GM21576 (cell line): ENCODE measurements around the gene TCTN3.
"Not testable (repeated sequence)": the region's sequence is repeated elsewhere in the genome, so short reads cannot be mapped to it uniquely, and the experiment has no call there.

Experiments
- ATAC-seq: cut with Tn5 transposase; IDR thresholded peaks from one replicate; pipeline ENCODE4 v1.9.1; 2021; ENCODE audit warnings: mild to moderate bottlenecking, moderate library complexity; ENCODE audit not compliant: unreplicated experiment

TCTN3 gene, protein sequence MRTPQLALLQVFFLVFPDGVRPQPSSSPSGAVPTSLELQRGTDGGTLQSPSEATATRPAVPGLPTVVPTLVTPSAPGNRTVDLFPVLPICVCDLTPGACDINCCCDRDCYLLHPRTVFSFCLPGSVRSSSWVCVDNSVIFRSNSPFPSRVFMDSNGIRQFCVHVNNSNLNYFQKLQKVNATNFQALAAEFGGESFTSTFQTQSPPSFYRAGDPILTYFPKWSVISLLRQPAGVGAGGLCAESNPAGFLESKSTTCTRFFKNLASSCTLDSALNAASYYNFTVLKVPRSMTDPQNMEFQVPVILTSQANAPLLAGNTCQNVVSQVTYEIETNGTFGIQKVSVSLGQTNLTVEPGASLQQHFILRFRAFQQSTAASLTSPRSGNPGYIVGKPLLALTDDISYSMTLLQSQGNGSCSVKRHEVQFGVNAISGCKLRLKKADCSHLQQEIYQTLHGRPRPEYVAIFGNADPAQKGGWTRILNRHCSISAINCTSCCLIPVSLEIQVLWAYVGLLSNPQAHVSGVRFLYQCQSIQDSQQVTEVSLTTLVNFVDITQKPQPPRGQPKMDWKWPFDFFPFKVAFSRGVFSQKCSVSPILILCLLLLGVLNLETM

DNA sequence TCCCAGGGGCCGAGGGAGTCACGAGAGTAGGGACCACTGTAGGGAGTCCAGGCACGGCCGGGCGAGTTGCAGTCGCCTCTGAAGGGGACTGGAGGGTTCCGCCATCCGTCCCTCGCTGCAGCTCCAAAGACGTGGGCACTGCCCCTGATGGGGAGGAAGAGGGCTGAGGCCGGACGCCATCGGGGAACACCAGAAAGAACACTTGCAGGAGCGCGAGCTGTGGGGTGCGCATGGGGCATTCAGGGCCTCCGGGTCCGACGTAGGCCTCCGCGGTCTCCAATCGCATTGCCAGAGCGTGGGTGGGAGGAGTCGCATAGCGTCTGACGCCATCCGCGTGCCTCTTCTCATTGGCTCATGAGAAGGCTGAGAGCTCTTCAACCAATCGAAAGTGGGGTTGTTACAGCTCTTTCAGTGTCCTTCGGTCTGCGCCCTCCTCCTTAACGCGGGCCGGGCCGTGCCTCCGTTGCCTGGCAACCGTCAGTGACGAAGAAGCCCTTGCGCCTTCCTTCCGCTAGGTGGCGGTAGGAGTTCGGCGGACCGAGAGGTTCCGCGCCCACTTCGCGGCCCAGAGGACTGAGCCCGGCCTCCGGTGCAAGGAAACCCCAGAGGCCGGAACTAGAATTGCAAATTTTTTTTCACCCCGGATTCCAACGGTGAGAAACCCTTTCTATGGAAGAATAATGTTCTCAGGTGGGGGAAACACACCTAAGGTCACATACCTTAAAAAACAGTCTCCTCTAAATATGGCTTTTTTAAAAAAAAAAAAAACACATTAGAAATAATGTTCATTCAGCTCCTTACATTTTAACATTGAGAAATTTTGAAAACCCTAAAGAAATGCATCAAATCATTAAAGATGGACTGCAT lies at the start of gene TCTN3:
Gene TCTN3 (minus strand): TSS at position 260 of the 867 bp plus-strand sequence. CDS start 28 bp downstream, at position 232.
- ATAC-seq, result peak; percentile 98

DNA sequence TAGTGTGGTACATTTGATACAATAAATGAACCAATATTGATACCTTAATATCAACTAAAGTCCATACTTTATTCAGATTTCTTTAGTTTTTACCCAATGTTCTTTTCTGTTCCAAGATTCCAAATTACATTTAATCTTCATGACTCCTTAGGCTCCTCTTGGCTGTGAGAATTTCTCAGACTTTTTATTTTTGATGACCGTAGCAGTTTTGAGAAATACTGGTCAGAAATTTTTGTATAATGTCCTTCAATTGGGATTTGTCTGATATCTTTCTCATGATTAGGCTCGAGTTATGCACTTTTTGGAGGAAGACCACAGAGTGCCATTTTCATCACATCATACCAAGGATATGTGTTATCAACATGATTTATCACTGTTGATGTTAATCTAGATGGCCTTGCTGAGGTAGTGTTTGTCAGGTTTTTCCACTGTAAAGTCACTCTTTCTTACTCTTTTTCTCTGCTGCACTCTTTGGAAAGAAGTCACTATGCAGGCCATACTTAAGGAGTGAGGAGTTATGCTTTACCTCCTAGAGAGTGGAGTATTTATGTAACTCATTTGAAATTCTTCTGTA lies 49.3 kb upstream of the TCTN3 start:
- ATAC-seq, result no peak

DNA sequence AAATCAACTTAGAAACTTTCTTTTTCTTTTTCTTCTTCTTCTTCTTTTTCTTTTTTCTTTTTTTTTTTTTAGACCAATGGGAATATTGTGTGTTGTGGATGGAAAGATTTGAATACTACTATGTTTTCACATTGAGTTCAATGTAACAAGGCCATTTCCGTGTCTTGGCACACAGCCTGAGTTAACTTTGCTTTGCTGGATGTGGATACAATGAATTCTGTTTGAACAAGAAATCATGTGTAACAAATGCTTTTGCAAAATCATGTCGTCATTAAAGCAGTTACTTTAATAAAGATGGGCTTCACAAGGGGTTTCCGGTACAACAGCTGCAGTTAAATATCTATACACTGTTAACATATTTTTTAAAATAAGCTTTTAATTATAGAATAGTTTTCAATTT lies 48.8 kb upstream of the TCTN3 start:
- ATAC-seq, result no peak

DNA sequence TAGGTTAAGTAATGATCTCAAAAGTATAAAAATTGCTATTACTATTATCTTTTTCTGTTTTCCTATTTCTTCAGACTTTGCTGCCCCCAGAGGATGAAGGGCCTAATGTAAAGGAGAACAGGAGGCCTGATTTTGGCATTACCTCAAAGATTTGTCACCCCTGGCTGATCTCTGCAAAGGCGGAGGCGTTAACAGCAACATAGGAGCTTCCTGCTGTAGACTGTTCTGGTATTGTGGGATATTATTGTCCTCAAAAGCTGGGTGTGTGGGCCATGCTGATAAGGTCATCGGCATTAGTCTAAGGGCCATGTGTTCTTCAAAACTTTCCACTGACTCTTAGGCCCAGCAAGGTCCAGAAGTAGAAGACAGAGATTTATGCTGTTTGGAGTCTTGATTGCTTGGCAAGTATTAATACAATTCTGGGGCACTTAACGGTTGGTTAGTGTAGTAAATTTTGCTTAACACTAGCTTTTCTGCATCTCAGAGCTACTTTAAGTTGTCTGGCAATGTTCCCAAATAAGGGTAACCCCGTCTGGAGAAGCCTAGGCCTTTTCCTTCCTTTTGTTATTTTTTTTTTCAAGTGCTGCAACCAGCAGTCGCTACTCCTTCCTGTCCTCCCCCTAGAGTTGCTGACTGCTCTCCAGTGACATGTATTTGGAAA lies 48.2 kb upstream of the TCTN3 start:
- peak; percentile 70 for ATAC-seq

DNA sequence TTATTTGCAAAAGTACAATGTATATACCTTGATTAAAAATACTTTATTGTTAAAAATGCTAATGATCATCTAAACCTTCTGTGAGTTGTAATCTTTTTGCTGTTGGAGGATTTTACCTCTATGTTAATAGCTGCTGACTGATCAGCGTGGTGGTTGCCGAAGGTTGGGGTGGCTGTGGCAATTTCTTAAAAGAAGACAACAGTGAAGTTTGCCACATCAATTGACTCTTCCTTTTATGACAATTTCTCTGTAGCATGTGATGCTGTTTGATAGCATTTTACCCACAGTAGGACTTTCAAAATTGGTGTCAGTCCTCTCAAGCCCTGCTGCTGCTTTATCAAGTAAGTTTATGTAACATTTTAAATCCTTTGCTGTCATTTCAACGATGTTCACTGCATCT lies 45.3 kb upstream of the TCTN3 start:
- ATAC-seq, result no peak

DNA sequence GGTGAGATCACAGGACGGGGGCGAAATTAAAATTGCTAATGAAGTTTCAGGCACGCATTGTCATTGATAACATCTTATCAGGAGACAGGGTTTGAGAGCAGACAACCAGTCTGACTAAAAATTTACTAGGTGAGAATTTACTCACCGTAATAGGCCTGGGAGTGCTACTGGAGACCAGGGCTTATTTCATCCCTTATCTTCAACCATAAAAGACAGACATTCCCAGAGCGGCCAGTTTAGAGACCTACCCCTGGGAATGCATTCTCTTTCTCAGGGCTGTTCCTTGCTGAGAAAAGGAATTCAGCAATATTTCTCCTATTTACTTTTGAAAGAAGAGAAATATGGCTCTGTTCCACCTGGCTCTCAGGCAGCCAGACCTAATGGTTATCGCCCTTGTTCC lies 39.2 kb upstream of the TCTN3 start:
- not testable (repeated sequence) for ATAC-seq

DNA sequence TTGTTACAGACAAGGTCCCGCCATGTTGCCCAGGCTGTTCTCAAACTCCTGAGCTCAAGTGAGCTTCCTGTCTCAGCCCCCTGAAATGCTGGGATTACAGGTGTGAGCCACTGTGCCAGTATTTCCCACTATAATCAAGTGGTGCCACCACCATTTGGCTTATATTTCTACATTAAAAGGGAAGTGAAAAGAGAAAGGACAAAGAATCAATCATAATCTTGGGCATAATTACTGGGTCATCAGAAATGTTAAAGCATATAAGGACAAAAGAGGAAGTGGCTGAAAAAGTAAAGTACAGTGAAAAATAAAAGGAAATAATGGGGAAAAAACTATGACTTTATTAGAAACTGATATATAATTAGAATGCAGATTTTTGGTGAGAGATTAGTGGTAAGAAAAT lies 36.5 kb upstream of the TCTN3 start:
- no peak for ATAC-seq

DNA sequence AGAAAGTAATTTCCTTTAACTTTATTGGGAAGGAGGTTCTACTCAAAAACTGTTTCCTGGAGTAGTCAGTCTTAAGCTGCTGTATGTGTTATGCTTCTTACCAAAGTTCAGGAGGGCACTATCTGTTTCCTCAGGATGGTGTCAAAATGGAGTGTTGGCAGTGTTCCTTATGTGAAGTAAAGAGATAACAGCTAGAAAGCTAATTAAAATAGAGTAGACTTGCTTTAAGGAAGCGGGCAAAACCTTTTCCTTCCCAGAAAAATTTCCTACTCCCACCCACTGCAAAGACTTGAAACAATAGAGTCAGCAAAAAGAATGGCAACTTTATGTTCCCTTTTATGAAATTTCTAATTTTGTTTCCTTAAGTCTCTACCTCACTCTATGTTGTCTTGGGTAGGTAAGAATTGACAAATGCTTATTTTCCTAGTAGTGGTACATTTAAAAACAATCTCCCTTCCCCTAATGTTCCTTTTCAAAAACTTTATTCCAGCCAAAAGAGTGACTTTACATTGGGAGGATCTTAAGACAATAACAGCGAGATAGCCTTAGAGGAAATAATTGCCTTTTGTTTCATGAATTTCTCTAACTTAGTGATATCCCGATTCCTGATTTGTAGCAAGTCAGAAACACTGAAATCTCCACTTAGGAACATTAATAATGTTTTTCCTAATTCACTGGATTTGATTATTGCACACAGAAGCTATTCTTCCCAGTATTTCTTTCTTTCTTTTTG lies 35.8 kb upstream of the TCTN3 start:
- no peak for ATAC-seq

DNA sequence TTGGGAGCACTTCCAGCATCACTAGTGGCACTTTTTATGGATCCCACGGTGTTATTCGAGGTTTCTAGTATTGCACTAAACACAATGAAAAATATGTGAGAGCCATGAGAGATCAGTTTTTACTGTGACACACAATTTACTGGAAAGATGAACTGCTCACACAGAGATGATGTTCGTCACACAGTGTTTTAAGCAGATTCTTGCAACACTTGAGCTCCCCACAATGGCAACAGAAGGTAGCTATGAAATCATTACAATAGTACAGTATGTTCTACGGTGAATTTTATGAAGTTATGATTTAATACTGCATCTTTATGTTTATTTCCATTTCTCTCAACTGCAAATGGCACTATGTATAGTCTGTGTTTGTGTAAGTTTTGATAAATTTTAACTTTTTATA lies 34.8 kb upstream of the TCTN3 start:
- no peak for ATAC-seq

DNA sequence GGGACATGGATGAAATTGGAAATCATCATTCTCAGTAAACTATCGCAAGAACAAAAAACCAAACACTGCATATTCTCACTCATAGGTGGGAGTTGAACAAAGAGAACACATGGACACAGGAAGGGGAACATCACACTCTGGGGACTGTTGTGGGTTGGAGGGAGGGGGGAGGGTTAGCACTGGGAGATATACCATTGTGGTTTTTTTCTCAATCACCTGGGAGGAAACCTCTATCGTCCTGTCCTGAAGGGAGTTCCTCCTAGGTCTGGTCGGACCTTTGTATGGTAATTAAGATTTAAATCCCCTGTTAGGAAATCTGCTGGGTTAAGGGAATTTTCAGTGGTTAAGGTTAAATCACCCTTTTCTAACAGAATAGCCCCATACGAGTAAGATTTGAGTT lies 28.8 kb upstream of the TCTN3 start:
- not testable (repeated sequence) for ATAC-seq

DNA sequence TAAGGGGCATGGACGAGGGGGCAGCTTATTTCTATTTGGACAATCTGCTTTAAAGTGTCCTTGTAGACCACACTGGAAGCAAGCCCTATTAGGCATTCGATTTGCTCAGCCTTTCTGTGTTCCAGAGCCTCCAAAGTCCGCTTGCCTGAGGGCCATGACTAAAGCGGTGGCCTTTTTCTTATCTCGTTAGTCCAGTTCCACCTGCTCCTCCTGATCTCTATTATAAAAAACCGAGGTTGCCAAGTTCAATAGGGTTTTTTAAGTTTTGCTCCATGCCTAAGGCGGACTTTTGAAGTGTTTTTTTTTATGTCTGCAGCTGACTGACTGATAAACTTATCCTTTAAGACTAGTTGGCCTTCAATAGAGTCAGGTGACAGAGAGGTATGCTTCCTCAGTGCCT lies 27.0 kb upstream of the TCTN3 start:
- ATAC-seq, result not testable (repeated sequence)

DNA sequence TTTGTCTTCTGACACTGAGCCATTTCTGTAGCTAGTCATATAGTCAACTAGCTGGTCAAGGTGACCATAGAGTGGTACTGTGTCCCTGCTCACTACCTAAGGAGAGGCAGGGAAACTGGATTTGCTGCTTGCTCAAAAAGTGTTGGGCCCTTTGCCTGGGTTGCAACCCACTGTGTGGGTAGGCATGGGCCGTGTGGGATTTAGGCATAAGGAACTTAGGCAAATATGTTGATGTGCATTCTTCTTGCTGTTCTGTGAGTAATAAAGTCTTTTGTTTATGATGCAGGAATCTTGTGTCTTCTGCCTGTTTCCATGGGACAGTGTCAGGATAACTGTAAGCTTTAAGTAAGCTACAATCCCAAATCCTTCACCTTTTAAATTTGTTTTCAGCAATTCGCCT lies 23.1 kb upstream of the TCTN3 start:
- no peak for ATAC-seq

DNA sequence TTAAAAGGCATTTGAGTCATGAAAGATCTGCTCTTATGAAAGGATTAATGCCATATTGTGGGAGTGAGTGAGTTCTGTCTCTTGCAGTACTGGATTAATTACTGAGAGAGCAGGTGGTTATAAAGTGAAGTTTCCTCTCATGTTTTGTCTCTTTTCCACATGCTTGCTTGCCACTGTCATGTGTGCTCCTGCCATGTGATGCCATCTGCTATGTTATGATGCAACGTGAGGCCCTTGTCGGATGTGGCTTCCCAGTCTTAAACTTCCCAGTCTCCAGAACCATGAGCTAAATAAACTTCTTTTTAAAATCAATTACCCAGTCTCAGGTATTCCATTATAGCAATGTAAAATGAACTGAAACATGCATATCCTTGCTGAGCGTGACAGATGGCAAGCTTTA lies 22.7 kb upstream of the TCTN3 start:
- ATAC-seq, result no peak

DNA sequence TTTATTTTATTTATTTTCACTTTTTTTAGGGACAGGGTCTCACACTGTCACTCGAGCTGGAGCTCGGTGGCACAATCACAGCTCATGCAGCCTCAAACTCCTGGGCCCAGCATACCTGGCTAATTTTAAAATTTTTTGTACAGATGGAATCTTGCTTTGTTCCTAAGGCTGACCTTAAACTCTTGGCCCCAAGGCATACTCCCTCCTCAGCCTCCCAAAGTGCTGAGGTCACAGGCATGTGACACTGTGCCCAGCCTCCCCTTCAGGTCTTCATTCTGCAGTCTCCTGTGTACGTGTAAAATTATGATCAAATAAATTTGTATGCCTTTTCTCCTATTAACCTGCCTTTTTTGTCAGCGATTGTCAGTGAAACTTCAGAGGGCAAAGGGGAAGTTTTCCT lies 17.8 kb upstream of the TCTN3 start:
- ATAC-seq, result no peak

DNA sequence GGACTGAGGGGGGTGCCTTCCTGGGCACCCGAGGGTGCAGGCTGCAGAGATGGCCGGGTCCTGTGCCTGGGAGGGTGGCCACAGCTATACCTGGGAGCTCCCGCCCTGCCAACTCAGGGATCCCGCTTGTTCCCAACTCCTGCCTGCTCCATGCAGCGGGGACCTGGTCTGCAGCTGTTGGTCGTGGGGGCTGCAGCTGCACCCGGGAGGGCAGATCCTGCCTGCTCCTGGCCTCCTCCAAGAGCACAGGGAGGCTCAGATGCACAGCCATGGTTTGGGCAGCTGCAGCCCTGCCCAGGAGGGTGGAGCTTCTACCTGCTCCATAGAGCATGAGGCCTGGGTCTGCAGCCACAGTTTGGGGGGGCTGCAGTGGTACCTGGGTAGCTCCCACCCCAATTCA lies 13.3 kb upstream of the TCTN3 start:
- no peak for ATAC-seq

DNA sequence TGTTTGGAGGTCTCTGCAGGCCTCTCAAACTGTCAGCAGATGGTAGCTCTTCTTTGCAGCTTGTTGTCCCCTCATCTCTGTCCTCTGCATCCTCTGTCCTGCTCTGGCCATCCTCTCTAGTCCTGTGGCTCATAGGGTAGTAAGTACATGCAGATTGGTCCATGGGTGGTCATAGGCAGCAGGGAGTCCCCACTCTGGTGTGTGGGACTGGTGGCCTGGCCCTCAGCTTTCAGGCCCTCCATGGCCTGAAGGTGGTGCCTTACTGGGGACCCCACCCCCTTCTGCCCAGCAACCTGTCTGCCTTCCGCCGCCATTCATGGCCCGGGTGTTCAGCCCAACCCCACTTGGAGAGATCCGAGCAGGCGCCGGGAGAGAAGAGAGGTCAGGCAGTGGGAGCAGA lies 12.8 kb upstream of the TCTN3 start:
- no peak for ATAC-seq

DNA sequence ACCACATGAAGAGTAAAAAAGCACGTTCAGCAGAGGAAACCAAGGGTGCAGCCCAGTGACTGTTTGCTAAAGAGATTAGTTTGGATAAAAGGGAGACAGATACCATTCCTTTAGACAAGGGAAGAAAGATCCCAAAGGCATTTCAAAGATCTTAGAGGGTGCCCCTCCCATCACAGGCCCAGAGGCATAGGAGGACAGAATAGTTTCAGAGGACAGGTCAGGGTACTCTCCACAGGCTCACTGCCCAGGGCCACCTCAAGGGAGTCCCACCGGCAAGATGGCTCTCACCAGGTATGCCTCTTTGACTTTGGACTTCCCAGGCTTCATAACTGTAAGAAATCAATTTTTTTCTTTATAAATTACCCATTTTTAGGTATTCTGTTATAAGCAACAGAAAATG lies 4.7 kb upstream of the TCTN3 start:
- no peak for ATAC-seq

DNA sequence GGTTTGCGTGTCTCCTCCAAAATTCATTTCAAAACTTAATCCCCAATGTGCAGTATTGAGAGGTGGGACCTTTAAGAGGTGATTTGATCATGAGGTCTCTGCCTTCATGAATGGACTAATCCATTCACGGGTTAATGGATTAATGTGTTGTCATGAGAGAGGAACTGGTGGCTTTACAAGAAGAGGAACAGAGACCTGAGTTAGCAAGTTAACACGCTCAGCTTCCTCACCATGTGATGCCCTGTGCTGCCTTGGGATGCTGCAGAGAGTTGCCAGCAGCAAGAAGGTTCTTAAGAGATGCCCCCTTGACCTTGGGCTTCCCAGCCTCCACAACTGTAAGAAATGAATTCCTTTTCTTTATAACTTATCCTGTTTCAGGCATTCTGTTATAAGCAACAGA lies 3.7 kb upstream of the TCTN3 start:
- ATAC-seq, result no peak

DNA sequence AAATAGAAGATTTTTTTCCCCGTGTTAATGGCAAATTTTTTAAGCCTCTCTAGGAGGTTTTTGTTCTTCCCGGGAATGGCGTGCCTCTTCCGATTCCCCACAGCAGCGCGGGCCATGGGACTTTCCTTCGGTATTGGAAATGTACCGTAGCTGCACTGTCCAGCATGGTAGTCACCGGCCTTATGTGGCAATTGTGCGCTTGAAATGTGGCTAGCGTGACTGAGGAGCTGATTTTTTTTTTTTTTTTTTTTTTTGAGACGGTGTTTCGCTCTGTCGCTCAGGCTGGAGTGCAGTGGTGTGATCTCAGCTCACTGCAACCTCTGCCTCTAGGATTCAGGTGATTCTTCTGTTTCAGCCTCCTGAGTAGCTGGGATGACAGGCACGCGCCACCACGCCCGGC lies 938 bp upstream of the TCTN3 start:
- no peak for ATAC-seq

DNA sequence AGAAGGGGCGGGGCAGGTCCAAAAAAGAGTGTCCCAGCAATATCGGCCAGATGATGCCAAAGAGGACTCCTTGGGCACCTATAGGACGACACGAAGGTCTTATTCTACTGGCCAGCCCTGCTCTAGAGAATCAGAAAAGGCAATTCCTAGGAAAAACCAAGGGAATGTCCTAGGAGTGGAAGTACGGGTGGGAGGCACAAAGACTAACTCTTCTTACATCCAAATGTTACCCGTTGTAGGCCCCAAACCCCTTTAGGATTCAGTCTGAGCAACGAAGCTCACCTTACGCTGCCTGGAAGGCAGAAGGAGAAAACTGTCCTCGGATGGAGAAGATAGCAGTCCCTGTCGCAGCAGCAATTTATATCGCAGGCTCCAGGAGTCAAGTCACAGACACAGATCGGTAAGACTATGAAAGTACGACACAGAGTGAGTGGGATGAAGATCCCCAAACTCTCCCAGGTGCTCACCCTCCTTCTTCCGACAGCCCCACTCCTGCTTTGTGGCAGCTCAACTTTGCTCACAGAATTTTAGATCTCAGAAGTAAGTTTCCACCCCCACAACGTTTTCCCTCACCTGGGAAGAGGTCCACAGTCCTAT lies 558 bp downstream of the TCTN3 start:
- no peak for ATAC-seq
